ENCODE measurements around the gene STARD3. TPM values are rescaled to one million over a fixed set of nuclear protein-coding genes. Genes with fewer than 3 reads are reported as not detected.

Gene STARD3
- total RNA-seq, 1 experiment from 2014 or later, result 47.7 TPM

- TF ChIP-seq CTCF (conservative IDR thresholded peaks at IDR 0.05) (no peak), EZH2 (IDR thresholded peaks at IDR 0.05; ENCODE audit: low read depth) (no peak)
- Histone ChIP-seq H3K27me3 (ENCODE audit: insufficient read depth, low read depth) (peaks cover 17% of the 10 kb centered on the region; the same call in 1 of the 2 replicates), H3K27ac (no peak overlapping the region), H3K9me3 (ENCODE audit: insufficient read depth, low read depth) (no peaks in the 10 kb centered on the region), H3K4me1 (replicated peaks; ENCODE audit: insufficient read depth) (0 out of 2 replicates have a peak, but pooled peaks cover 8% of the 10 kb centered on the region), H4K20me1 (ENCODE audit: insufficient read depth) (no peaks in the 10 kb centered on the region), H3K79me2 (ENCODE audit: low read depth) (no peaks in the 10 kb centered on the region), H3K36me3 (ENCODE audit: low read depth) (no peaks in the 10 kb centered on the region), H3K4me3 (peak overlapping the region; percentile 65), H3K9me2 (ENCODE audit: insufficient read depth) (no peaks in the 10 kb centered on the region), H3K4me2 (peak overlapping the region; percentile 86), H3F3A (ENCODE audit: insufficient read depth, low read depth) (peaks cover 33% of the 10 kb centered on the region), H2AFZ (peak overlapping the region; percentile 85)
- ChIA-PET POLR2A (ENCODE audit: unreplicated experiment) (interaction anchor here (0.6 to 0.7 kb wide), 2 partner anchors 133 to 609 kb away, joined by 3 to 5 read pairs; no protein-coding TSS in a partner anchor), CTCF (interaction anchor here (0.6 kb wide), 4 partner anchors 71 to 580 kb away, joined by 3 to 8 read pairs (median 4); no protein-coding TSS in a partner anchor)
- no peak for DNase-seq
- BruUV-seq (replicated peaks), result no TSS peak
- intact Hi-C loops (cut with micrococcal nuclease; ENCODE audit: unreplicated experiment), result no loop called here
Observed at GRCh38 chr17:39618956-39619785, 17.8 kb upstream of the STARD3 start.

GRCh38 chr17:39619786-39620101, 17.2 kb upstream of the STARD3 start:
- Histone ChIP-seq H3K9me2 (ENCODE audit: insufficient read depth) (no peaks in the 10 kb centered on the region), H4K20me1 (ENCODE audit: insufficient read depth) (no peaks in the 10 kb centered on the region), H3K27me3 (ENCODE audit: insufficient read depth, low read depth) (peaks cover 17% of the 10 kb centered on the region; the same call in 1 of the 2 replicates), H3K27ac (no peak overlapping the region), H3K79me2 (ENCODE audit: low read depth) (no peaks in the 10 kb centered on the region), H3K36me3 (ENCODE audit: low read depth) (no peaks in the 10 kb centered on the region), H3K4me1 (replicated peaks; ENCODE audit: insufficient read depth) (0 out of 2 replicates have a peak, but pooled peaks cover 8% of the 10 kb centered on the region), H2AFZ (no peak overlapping the region), H3F3A (ENCODE audit: insufficient read depth, low read depth) (peaks cover 33% of the 10 kb centered on the region), H3K9me3 (ENCODE audit: insufficient read depth, low read depth) (no peaks in the 10 kb centered on the region), H3K4me2 (no peak overlapping the region), H3K4me3 (no peak overlapping the region)
- no TSS peak for BruUV-seq (replicated peaks)
- ChIA-PET CTCF (interaction anchor here (0.6 kb wide), 2 partner anchors 254 to 580 kb away, joined by 3 to 8 read pairs; no protein-coding TSS in a partner anchor), POLR2A (ENCODE audit: unreplicated experiment) (interaction anchor here (0.6 kb wide), 1 partner anchor 134 kb away, joined by 3 read pairs; no protein-coding TSS in a partner anchor)
- TF ChIP-seq CTCF (conservative IDR thresholded peaks at IDR 0.05), result no peak
- no peak for TF ChIP-seq EZH2 (IDR thresholded peaks at IDR 0.05; ENCODE audit: low read depth)
- DNase-seq, result no peak
- intact Hi-C loops (cut with micrococcal nuclease; ENCODE audit: unreplicated experiment), result loop anchor here (5.0 kb wide), 2 partner anchors 412 to 548 kb away; no protein-coding TSS in a partner anchor

- BruUV-seq (replicated peaks), result no TSS peak
- H3K27ac ChIP-seq, result no peak overlapping the region
Observed at GRCh38 chr17:39621523-39622379, 15.2 kb upstream of the STARD3 start.

More at GRCh38 chr17:39621523-39622379, 15.2 kb upstream of the STARD3 start:
- CTCF ChIA-PET, result interaction anchor here (0.5 to 1.5 kb wide), 14 partner anchors 10 to 523 kb away, joined by 3 to 15 read pairs (median 4); partner anchors contain the start of genes ERBB2, IKZF3, MIEN1 and PSMD3
- intact Hi-C loops (cut with micrococcal nuclease; ENCODE audit: unreplicated experiment), result loop anchor here (1.0 to 5.0 kb wide), 5 partner anchors 51 to 546 kb away; partner anchors contain the start of gene IKZF3
- no peaks in the 10 kb centered on the region for H4K20me1 ChIP-seq (ENCODE audit: insufficient read depth)
- H3K9me2 ChIP-seq (ENCODE audit: insufficient read depth), result no peaks in the 10 kb centered on the region
- H3K4me2 ChIP-seq, result peak overlapping the region; percentile 63
- POLR2A ChIA-PET (ENCODE audit: unreplicated experiment), result interaction anchor here (0.5 to 0.6 kb wide), 4 partner anchors 9 to 1038 kb away, joined by 3 to 4 read pairs (median 4); partner anchors contain the start of gene CDK12
- H3F3A ChIP-seq (ENCODE audit: insufficient read depth, low read depth), result peaks cover 29% of the 10 kb centered on the region
- H3K4me3 ChIP-seq, result no peak overlapping the region
- H3K79me2 ChIP-seq (ENCODE audit: low read depth), result no peaks in the 10 kb centered on the region
- H3K4me1 ChIP-seq (replicated peaks; ENCODE audit: insufficient read depth), result 0 out of 2 replicates have a peak, but pooled peaks cover 8% of the 10 kb centered on the region
- H2AFZ ChIP-seq, result no peak overlapping the region
- H3K9me3 ChIP-seq (ENCODE audit: insufficient read depth, low read depth), result no peaks in the 10 kb centered on the region
- no peaks in the 10 kb centered on the region for H3K36me3 ChIP-seq (ENCODE audit: low read depth)
- H3K27me3 ChIP-seq (ENCODE audit: insufficient read depth, low read depth), result peaks cover 5% of the 10 kb centered on the region; the same call in 1 of the 2 replicates
- DNase-seq, result peak; percentile 60 to 89
- TF ChIP-seq CTCF (conservative IDR thresholded peaks at IDR 0.05) (peak; percentile 100), EZH2 (IDR thresholded peaks at IDR 0.05; ENCODE audit: low read depth) (no peak)

Measured in PC-9 (cell line).